ENCODE data around the gene TRIM31.

GRCh38 chr6:30149858-30150550 lies 37.1 kb upstream of the TRIM31 start:
- TF ChIP-seq, protein P1, sequence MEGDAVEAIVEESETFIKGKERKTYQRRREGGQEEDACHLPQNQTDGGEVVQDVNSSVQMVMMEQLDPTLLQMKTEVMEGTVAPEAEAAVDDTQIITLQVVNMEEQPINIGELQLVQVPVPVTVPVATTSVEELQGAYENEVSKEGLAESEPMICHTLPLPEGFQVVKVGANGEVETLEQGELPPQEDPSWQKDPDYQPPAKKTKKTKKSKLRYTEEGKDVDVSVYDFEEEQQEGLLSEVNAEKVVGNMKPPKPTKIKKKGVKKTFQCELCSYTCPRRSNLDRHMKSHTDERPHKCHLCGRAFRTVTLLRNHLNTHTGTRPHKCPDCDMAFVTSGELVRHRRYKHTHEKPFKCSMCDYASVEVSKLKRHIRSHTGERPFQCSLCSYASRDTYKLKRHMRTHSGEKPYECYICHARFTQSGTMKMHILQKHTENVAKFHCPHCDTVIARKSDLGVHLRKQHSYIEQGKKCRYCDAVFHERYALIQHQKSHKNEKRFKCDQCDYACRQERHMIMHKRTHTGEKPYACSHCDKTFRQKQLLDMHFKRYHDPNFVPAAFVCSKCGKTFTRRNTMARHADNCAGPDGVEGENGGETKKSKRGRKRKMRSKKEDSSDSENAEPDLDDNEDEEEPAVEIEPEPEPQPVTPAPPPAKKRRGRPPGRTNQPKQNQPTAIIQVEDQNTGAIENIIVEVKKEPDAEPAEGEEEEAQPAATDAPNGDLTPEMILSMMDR (IDR thresholded peaks at IDR 0.05), result no peak
- TF ChIP-seq POLR2A (IDR thresholded peaks at IDR 0.05) (no peak), EP300 (IDR thresholded peaks at IDR 0.05) (no peak)

Measured in tibial nerve (tissue), 4 donors.